Iris pigment epithelial cell (primary cell): Measurements from ENCODE around the gene ZNF554.

Source experiments
- DNase-seq: peaks from one replicate; pipeline ENCODE4 v3.0.0-alpha.2; 2011; ENCODE audit warnings: low read depth

The ZNF554 gene

DNA sequence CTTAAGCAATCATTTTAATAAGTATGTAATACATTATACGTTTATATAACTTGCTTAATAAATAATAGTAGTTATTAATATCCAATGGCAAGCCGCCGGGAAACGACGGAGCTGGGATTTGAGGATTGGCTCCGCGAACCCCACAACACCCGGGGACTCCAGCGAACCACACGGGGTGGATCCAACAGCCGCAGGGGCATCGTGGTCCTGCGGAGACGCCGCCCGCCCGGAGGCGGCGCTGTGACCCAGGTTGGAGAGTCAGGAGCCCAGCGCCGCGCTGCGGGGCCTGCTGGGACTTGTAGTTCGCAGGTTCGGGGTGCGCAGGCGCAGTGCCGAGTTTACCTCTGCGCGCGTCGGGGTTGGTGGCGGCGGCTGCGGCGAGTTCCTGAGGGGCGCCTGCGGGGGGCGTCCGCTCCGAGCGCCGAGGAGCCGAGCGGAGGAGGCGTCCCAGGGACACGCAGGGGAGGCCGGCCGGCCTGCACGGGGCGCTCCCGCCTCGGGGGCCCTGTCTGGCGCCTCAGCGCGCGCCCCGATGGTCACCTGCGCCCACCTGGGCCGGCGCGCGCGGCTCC, at the start of gene ZNF554:
ZNF554 (plus strand) TSS at position 329 of the 572 bp plus-strand sequence; CDS start at position 533, 204 bp downstream.
- DNase-seq = peak; percentile 93

DNA sequence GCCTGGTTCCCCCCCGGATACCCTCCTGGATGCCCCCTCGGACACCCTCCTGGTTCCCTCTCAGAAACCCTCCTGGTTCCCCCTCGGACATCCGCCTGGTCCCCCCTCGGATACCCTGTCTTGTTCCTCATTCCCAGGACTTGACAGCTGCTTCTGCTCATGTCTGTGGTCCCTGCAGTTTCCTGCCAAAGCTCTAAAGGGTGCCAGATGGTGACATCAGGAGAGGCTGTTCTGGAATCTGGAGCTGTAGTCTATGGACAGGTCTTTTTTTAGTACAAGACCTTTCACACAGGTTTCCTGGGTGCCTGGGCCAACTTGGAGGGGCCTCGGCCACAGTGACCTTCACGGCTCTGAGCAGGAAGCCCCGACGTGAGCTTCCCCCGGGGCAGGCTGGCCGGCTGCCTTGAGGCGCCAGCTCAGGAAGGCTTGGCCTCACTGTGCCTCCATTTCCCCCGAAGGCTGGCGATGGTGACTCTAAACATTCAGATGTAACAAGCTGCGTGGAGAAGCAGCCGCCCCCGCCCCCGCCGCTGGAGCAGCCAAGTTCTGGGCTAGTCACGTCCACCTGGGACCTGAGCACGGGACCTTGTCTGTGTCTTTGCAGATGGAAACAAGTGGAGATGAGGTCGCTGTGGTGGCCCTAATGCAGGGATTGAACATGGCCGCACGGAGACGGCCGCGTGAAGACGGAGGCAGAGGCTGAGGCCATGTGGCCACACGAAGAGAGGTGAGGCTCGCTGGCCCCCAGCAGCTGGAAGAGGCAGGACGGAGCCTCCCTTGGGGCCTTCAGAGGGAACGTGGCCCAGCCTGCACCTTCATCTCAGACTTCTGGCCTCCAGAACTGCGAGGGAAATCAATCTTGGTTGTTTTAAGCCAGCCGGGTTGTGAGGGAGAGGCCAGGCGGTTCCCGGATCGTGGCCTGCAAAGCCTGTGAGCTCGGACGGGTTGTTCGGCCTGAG, 49.3 kb upstream of the ZNF554 start:
- DNase-seq = no peak

DNA sequence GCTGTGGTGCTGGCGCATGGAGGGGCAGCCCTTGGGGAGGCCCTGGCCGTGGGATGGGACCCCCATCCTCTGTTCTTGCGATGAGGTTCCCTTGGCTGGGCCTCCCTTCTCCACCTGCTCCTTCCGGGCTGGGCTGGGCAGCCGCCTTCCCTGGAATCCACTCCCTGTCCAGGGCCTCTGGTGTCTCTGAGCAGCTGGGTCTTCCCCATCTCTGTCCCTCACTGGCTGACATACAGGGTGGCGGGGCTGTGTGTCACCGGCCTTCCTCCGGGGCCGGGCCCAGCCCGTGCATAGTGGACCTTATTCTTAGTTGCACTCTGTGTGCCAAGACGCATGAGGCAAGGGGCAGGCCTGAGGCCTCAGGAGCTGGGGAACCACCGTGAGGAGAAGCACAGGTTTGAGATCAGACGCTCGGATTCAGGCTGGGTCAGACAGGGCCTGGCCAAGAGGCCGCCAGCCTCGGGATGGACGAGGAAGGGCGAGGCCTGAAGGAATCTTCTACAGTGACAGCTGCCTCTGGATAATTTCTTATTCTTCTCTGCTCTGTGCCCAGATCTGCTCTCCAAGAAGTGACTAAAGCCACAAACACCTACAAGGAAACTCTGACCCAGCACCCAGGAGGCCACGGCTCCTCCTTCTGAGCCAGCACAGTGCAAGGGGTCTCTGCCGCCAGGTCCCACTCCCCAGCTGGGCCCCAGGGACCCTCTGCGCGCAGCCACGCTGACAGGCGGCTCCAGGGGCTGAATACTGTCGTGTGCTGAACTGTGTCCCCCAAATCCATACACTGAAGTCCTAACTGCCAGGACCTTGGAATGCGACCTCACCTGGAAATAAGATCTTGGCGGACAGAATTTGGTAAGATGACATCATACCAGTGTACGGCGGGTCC, 47.6 kb upstream of the ZNF554 start:
- DNase-seq = no peak

DNA sequence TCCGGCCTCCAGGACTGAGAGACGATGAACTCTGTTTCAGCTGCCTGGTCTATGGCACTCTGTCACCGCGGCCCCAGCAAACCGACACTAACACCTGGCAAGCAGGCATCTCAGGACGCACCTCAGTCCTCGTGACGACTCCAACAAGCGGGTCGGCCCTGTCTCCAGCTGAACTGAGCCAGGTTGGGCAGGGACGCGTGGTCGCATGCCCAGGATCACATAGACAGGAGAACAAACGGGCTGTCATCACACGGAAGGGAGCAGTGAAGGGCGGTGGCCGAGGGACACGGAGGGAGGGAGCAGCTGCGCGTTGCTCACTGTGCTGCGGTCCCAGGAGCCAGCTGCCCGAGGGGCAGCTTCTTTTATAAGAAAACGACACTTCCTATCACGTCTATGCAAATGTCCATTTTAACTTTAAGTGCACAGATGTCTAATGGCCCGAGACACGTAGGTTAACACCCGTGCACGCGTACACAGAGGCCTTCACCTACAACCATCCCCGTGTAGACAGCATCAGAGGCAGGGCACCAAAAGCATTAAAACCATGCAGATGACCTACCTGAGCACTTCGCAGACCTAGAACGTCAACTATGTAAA, 45.5 kb upstream of the ZNF554 start:
- no peak for DNase-seq

DNA sequence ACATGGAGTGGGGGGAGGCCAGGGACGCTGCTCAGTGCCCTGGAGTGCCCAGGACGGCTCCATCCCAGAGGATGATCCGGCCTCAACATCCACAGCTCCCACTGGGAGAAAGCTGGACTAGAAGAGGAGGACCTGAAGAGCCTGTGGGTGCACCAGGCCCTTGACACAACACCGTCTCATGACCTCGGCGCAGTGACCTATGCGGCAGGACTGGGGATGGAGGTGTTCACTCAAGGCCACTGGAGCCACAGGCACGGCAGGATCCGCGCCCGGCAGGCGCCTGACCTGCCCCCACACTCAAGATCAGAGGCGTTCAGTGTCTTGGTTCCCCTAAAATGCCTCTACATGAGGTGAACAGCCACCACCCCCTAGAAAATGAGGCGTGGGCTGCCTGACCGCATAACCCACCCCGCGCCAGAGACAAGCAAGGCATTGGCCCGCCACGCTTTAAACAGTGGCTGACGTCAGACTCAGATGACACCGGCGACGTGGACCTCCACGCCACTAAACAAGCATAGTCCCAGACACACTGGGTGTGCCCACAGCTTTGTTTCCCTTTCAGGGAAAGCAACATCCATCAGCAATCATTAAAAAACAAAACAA, 44.6 kb upstream of the ZNF554 start:
- DNase-seq = no peak

DNA sequence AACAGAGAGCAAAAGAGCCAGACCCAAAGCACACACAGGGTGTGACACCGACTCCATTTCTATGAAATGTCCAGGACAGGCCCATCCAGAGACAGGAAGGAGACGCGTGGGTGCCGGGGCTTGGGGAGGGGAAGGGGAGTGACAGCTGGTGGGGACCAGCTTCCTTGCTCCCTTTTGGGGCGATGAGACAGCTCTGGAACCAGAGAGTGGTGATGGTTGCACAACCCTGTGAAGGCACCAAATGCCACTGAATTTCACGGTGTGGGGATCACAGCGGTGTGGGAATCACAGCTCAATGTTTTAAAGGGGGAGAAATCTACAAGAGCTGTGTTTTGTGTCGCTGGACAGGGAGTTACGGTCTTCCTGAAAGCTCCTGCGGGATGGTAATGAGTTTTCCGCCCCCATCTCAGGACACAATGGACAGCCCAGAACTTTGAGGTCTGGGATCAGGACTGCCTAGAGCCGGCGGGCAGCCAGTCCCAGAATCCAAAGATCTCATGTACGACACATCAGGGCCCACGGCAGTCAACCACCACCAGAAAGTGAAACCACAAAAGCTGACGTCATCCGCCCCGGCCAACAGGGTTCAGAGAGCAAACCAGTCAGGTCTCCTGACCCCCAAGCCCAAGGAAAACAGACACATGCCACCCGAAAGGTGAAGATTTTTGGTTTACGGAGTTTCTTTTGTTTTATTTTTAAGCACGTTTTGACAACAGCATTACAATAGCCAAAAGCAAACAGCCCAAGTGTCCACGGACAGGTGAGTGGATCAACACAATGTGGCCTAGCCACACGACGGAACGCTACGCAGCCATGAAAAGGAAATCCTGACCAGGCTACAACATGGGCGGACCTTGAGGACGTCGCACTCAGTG, 43.9 kb upstream of the ZNF554 start:
- peak; percentile 63 for DNase-seq

DNA sequence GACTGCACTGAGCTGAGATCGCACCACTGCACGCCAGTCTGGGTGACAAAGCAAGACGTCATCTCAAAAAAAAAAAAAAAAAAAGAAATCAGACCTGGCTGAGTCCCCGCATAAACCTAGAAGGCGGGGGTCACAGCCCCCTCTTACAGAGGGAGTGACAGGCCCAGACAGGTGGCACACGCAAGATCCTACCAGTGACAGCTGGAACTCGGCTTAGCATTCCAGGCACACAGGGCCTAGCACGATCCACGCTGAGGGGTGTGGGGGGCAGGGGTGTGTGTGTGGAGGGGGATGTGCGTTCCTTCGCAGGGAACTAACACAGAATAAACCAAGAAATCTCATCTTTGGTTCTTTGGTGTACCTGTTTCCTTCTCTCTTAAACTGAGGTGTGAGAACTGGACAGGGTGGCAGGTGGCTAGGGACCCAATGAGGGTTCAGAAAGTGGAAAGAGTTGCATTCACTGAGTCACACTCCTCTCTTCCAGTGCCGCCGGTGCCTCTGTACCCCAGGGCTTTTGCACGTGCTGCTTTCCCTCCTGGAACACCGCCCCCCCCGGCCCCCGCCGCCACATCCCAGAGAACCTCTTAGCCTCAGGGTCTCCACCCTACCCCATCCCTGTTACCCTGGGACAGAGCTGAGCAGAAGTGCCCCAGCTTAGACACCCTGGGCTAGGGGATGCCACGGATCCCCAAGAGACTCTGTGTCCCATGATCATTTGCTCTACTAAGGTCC, 41.5 kb upstream of the ZNF554 start:
- DNase-seq = no peak

DNA sequence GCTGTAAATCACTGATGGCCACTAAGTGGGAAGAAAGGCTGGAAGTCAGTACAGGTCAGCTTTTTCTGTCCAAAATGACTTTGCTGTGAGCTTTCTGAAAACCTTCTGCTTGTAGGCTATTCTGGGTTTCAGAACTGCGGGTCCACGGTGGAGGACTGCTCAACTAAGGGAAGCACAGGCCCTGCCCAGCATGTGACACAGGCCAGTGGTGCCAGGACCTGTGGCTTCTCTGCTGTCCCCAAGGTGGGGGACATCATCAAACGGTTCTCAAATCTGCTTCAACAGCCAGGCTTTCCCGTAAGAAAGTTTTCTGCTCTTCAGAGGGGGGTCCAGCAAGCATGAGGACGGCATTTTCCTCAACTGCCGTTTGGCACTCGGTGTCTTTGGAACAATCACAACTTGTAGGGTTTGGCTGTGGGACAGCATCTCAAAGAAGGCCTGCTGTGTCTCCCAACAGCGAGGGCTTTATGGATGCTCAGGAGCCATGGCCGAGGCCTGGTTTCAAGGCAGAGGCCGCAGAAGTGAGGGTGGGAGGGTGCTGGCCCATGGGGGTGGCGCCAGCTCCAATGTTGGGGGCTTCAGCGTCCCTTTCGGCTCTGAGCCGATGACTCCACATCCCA, 40.4 kb upstream of the ZNF554 start:
- DNase-seq = no peak

DNA sequence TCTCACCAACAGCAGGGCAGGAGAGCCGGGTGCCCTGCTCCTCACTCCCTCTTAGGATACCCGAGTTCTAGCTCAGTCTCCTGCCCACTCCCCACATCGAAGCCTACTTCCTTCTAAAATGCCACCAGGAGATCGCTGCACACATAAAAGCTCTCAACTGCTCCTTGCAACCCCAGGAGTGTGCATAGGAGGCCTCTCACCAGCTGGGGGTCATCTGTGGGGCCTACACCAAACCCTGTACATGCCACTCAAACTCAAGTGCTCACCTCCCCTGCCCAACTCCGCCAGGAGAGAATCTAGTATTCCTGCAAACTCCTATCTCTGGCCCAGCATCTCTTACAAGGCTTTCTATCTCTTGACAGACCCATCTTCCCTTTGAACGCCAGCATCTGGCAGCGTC, 39.4 kb upstream of the ZNF554 start:
- no peak for DNase-seq

DNA sequence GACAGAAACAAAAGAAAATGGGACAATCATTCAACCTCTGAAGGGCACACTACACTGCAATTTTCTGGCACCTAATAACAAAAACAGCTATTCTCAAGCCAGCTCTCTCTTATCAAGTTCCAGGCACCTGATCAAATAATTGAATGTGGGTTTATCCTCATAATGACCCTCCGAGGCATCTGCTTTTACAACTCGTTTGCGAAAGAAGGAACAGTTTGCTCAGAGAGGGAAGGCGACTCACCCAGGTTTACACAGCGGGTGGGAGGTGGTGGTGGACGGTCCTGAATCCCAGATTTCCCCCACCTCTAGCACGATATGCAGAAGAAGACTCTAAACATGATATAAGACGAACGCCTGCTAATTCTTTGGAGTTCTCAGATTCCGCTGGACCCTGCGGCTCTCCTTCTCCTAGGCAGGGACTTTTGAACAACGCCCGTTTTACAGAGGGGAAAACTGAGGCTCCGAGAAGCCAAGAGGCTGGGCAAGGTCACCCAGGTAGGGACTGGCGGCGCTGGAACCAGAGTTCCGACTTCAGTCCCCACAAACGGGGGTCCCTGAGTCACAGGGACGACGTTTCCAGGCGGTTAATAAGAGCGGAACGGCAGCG, 37.2 kb upstream of the ZNF554 start:
- peak; percentile 5 for DNase-seq

DNA sequence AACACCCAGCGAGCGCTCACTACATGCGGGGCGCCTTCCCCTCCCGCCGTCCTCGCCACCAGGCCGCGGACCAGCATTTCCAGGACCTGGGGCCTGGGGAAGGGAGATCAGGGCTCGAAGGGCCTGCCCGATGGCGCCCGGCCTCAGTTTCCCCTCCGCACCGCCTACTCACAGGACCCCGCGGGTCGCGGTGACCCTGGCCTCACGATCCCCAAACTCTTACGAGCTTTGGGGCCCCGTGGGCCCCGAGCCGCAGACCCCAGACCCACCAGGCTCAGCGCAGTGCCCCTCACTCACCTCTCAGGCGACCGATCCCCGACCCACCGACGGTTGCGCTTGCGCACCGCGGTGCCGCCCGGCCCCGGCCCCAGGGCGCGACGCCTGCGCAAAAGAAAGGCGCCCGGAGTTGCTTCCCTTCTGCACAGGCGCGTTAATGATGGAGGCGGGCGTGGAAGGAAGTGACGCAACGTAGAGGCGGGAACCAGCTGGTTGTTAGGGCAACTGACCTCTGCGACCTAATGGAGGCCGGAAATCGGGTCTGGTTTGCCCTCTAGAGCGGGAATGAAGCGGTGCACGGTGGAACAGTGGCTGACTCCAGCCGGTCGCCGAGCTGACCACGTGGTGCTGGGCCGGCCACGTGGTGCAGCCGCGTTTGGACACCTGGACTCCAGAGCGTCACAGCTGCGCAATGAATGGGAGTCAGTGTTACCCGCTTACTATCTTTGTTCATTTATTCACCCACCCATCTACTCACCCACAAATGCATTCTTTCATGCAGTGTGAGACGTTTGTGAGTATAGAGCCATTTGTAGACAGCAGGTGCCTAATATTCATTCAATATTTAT, 36.5 kb upstream of the ZNF554 start, which contains the start of gene SGTA:
SGTA (minus strand) TSS at position 338 of the 845 bp plus-strand sequence. CDS start 14,205 bp downstream, outside the sequence.
- peak; percentile 99 for DNase-seq

DNA sequence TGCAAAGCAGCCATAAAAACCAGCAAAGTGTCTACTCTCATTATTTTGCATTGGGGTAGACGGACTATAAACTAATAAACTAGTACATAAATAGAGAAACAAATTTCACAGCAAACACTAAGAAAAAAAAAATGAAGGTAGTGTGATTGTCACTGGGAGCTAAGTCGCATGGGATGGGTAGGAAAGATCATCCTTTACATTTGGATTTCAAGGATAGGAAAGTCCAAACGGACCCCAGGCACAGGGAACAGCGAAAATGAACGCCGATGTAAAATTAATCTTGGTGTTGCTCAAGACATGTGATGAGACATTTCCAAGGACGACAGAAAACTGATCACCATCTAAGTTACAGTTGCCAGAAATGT, 35.9 kb upstream of the ZNF554 start:
- no peak for DNase-seq

DNA sequence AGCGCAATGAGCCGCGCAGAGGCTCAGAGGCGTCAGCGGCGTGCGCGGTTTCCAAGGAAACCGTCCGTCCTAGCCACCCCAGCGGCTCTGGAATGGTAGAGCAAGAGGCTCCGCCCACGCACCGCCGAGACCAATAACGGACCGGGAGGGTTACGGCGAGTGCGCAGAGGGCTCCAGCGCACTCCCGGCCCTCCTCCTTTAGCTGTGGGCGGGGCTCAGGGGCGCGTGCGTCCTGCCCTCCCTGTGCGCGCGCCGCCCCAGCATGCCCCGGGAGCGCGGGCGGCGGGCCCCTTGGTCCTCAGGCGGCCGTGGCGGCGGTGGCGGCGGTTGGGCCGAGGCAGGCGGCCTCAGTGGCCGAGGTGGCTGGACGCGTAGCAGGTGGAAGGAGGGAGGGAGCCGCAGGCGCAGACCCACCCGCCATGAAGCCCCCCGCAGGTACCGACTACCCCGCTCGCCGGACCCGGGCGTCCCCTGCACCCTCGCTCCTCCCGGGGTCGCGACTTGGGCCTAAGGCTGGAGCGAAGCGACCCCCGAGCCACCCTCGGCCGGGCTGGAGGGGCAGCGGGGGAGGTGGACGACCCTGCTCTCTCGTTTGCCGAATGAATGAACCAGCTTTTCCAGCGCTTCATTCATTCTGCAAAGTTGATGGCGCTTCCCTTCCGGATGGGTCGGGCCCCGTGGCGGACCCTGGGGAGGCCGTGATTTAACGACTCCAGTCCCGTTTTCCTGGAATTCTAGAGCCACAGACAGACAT, 34.2 kb upstream of the ZNF554 start, which contains the start of gene THOP1:
THOP1 (plus strand) TSS at position 260 of the 754 bp plus-strand sequence; CDS start at position 420, 160 bp downstream.
- DNase-seq = peak; percentile 99

DNA sequence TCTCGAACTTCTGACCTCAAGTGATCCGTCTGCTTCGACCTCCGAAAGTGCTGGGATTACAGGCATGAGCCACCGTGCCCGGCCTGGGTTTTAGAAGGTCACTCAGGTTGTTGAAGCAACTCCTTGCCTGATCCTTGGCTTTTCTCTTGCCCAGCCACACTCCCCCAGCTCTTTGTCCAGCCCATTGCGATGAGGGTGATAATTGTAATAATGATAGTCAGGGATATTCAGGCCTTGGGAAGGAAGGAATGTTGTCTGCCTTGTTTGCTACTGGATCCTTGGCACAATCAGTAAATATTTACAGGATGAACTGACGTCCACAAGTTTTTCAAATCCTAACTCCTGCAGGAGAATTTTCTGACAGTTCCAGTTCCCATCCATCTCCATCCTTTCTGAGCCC, 32.6 kb upstream of the ZNF554 start:
- no peak for DNase-seq

DNA sequence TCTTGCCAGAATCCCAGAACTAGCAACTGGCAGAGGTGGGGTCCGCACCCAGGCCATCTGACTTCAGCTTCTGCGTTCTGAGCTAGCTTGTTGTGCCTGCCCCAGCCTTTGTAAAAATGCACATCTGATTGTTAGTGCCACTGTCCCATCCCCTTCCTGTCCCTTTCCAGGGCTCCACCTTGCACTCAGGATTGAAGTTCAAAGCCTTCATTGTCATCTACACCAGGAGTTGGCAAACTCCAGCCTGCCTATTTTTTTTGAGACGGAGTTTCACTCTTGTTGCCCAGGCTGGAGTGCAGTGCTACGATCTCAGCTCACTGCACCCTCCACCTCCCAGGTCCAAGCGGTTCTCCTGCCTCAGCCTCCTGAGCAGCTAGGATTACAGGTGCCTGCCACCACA, 31.4 kb upstream of the ZNF554 start:
- DNase-seq = no peak

DNA sequence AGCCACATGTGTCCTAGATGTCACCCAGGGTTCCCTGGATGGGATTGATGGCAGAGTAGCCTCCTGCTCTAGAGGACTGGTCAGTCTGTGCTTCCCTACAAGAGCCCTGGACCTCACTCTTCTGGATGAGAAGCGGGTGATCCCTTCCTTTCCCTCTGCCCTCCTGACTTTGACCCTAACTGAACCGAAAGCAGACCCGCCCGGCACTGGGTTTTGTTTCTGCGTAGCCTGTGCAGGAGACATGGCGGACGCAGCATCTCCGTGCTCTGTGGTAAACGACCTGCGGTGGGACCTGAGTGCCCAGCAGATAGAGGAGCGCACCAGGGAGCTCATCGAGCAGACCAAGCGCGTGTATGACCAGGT, 29.5 kb upstream of the ZNF554 start:
- no peak for DNase-seq
